ENCODE results near the gene OR1M1. TPM values are rescaled to one million over a fixed set of nuclear protein-coding genes. Genes with fewer than 3 reads are reported as not detected.

OR1M1 gene
- total RNA-seq, 2 experiments from 2014 or later: not detected

DNA sequence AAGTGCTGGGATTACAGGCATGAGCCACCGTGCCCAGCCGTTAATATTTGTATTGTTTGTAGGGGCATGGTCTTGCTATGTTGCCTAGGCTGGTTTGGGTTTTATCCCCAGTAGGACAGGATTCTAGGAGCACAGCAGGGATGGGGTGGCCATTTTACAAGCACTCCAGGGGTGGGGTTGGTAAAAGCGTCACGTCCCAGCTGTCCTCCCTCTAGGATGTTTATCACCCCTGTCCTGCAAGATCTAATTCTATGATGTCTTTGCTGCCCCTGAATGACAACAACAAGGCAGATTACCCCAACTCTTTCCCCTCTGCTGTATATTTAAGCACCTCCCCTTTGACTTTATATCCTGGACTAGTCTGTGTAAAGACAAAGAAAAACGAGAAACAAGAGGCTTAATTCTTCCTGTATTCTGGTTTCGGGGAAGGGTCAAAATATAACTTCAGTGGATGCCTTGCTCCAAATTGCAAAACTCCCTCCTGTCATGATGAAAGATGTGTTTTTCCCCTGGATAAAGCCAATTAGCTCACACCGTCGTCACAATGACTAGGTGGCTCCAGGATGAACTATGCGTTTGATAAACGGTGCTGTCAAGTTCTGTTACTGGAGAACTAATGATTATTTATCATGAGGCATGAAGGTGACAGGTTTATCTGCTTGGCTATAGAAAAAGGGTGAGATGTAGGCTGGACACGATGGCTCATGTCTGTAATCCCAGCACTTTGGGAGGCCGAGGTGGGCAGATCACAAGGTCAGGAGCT is 27.8 kb upstream of the OR1M1 start:
- intact Hi-C loops (cut with DNase I, micrococcal nuclease): no loop called here
- H3K27ac Mint-ChIP-seq: no peak overlapping the region
- ATAC-seq (ENCODE audit: poor library complexity) (no peak), DNase-seq (no peak)
- no peak overlapping the region for H3K27ac ChIP-seq (ENCODE audit: low read depth in 1 of 2, low read length in 2 of 2)
- no peak overlapping the region for H3K4me3 ChIP-seq (ENCODE audit: low read length)
- no peaks in the 10 kb centered on the region for H3K4me1 Mint-ChIP-seq (ENCODE audit: low read depth)
- ChIA-PET CTCF (no interaction called here), POLR2A (no interaction called here)
- H3K27me3 ChIP-seq (ENCODE audit: control insufficient read depth in 1 of 2, insufficient read depth in 2 of 2, low read length in 2 of 2): no peaks in the 10 kb centered on the region
- H3K36me3 ChIP-seq (ENCODE audit: insufficient read depth, low read length): no peaks in the 10 kb centered on the region
- H3K9me3 ChIP-seq (ENCODE audit: control insufficient read depth in 1 of 2, insufficient read depth in 1 of 2, low read length in 2 of 2): peaks cover 0 to 5% of the 10 kb centered on the region in 2 experiments
- no peak overlapping the region for H3K4me3 Mint-ChIP-seq
- no peaks in the 10 kb centered on the region for H3K4me1 ChIP-seq (ENCODE audit: insufficient read depth, low read length)
- H3K9me3 Mint-ChIP-seq: no peaks in the 10 kb centered on the region
- no peaks in the 10 kb centered on the region for H3K36me3 Mint-ChIP-seq (ENCODE audit: low read depth)
- H3K27me3 Mint-ChIP-seq: no peaks in the 10 kb centered on the region
- TF ChIP-seq, protein P1, sequence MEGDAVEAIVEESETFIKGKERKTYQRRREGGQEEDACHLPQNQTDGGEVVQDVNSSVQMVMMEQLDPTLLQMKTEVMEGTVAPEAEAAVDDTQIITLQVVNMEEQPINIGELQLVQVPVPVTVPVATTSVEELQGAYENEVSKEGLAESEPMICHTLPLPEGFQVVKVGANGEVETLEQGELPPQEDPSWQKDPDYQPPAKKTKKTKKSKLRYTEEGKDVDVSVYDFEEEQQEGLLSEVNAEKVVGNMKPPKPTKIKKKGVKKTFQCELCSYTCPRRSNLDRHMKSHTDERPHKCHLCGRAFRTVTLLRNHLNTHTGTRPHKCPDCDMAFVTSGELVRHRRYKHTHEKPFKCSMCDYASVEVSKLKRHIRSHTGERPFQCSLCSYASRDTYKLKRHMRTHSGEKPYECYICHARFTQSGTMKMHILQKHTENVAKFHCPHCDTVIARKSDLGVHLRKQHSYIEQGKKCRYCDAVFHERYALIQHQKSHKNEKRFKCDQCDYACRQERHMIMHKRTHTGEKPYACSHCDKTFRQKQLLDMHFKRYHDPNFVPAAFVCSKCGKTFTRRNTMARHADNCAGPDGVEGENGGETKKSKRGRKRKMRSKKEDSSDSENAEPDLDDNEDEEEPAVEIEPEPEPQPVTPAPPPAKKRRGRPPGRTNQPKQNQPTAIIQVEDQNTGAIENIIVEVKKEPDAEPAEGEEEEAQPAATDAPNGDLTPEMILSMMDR (IDR thresholded peaks at IDR 0.05): no peak

DNA sequence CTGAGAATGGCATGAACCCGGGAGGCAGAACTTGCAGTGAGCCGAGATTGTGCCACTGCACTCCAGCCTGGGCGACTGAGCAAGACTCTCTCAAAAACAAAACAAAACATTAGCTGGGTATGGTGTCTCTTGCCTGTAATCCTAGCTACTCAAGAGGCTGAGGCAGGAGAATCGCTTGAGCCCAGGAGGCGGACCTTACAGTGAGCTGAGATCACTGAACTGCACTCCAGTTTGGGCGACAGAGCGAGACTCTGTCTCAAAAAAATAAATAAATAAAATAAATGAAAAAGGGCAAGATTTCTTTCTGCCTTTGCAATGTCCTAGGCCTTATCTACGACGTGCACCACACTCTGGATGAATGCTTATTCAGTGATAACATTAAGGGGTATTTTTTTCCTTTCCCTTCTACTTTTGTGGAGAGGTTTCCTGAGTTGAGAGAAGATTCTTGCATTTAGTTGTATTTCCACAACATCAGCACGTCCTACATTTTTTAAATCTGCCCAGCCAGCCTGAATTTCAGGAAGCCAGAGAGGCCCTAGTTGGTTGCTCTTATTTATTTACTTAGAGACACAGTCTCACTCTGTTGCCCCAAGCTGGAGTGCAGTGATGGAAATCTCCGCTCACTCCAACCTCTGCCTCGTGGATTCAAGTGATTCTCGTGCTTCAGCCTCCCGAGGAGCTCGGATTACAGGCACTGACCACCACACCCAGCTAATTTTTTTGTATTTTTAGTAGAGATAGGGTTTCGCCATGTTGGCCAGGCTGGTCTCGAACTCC is 26.1 kb upstream of the OR1M1 start:
- Histone ChIP-seq H3K4me1 (ENCODE audit: insufficient read depth, low read length) (no peaks in the 10 kb centered on the region), H3K36me3 (ENCODE audit: insufficient read depth, low read length) (no peaks in the 10 kb centered on the region), H3K9me3 (ENCODE audit: control insufficient read depth in 1 of 2, insufficient read depth in 1 of 2, low read length in 2 of 2) (peaks cover 0 to 9% of the 10 kb centered on the region in 2 experiments), H3K4me3 (ENCODE audit: low read length) (no peak overlapping the region), H3K27ac (ENCODE audit: low read depth in 1 of 2, low read length in 2 of 2) (no peak overlapping the region), H3K27me3 (ENCODE audit: control insufficient read depth in 1 of 2, insufficient read depth in 2 of 2, low read length in 2 of 2) (no peaks in the 10 kb centered on the region)
- ChIA-PET POLR2A (no interaction called here), CTCF (no interaction called here)
- Mint-ChIP-seq H3K4me3 (no peak overlapping the region), H3K36me3 (ENCODE audit: low read depth) (no peaks in the 10 kb centered on the region), H3K4me1 (ENCODE audit: low read depth) (no peaks in the 10 kb centered on the region), H3K27ac (no peak overlapping the region), H3K27me3 (no peaks in the 10 kb centered on the region), H3K9me3 (no peaks in the 10 kb centered on the region)
- intact Hi-C loops (cut with DNase I, micrococcal nuclease): no loop called here
- no peak for DNase-seq
- TF ChIP-seq, protein P1 (IDR thresholded peaks at IDR 0.05): no peak
- no peak for ATAC-seq (ENCODE audit: poor library complexity)

DNA sequence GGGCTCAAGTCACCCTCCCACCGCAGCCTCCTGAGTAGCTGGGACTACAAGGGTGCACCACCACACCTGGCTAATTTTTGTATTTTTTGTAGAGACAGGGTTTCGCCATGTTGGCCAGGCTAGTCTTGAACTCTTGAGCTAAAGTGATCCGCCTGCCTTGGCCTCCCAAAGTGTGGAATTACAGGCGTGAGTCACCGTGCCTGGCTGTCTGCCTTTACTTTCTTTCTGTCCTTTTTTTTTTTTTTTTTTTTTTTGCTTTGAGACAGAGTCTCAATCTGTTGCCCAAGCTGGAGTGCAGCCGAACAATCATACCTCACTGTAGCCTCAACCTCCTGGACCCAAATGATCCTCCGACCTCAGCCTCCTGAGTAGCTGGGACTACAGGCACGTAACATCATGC is 25.0 kb upstream of the OR1M1 start:
- TF ChIP-seq, protein P1 (IDR thresholded peaks at IDR 0.05): no peak
- DNase-seq (no peak), ATAC-seq (ENCODE audit: poor library complexity) (no peak)
- Histone ChIP-seq H3K4me3 (ENCODE audit: low read length) (no peak overlapping the region), H3K27ac (ENCODE audit: low read depth in 1 of 2, low read length in 2 of 2) (no peak overlapping the region), H3K9me3 (ENCODE audit: control insufficient read depth in 1 of 2, insufficient read depth in 1 of 2, low read length in 2 of 2) (peaks cover 0 to 6% of the 10 kb centered on the region in 2 experiments), H3K4me1 (ENCODE audit: insufficient read depth, low read length) (no peaks in the 10 kb centered on the region), H3K27me3 (ENCODE audit: control insufficient read depth in 1 of 2, insufficient read depth in 2 of 2, low read length in 2 of 2) (no peaks in the 10 kb centered on the region), H3K36me3 (ENCODE audit: insufficient read depth, low read length) (no peaks in the 10 kb centered on the region)
- H3K9me3 Mint-ChIP-seq: no peaks in the 10 kb centered on the region
- intact Hi-C loops (cut with DNase I, micrococcal nuclease): no loop called here
- H3K36me3 Mint-ChIP-seq (ENCODE audit: low read depth): no peaks in the 10 kb centered on the region
- no peak overlapping the region for H3K27ac Mint-ChIP-seq
- H3K4me3 Mint-ChIP-seq: no peak overlapping the region
- ChIA-PET CTCF (no interaction called here), POLR2A (no interaction called here)
- H3K27me3 Mint-ChIP-seq: no peaks in the 10 kb centered on the region
- no peaks in the 10 kb centered on the region for H3K4me1 Mint-ChIP-seq (ENCODE audit: low read depth)

All from CD4-positive, alpha-beta T cell (primary cell).